Astrocyte (in vitro differentiated cells and primary cell): ENCODE data around the gene KNTC1.

Source experiments
- CTCF ChIP-seq: IDR thresholded peaks from 2 replicates; pipeline ENCODE4 v1.5.1; 2011; ENCODE audit warnings: low read depth, mild to moderate bottlenecking, inconsistent platforms, low read length, moderate library complexity; ENCODE audit not compliant: insufficient read depth
- EZH2 ChIP-seq: IDR thresholded peaks from 2 replicates; pipeline ENCODE4 v1.6.1; 2012; ENCODE audit warnings: mild to moderate bottlenecking, low read length, inconsistent platforms; ENCODE audit not compliant: insufficient read depth

GRCh38 chr12:122643207-122643805 is 116.3 kb downstream of the KNTC1 start:
- TF ChIP-seq CTCF (no peak), EZH2 (no peak)
